Endodermal cell (in vitro differentiated cells): ENCODE results near the gene CADM1. TPM values are rescaled to one million over a fixed set of nuclear protein-coding genes. Genes with fewer than 3 reads are reported as not detected.

Experiments
- DNase-seq: peaks from one replicate; pipeline ENCODE4 v3.0.0-alpha.2; 2017
- H3K27ac ChIP-seq: 2 replicates; pipeline ENCODE4 v1.5.1; 2013; ENCODE audit warnings: mild to moderate bottlenecking, low read depth, low read length, moderate library complexity
- H3K27me3 ChIP-seq: 2 replicates; pipeline ENCODE4 v1.6.1; 2013; ENCODE audit warnings: mild to moderate bottlenecking, low read length, moderate library complexity; ENCODE audit not compliant: insufficient read depth, control insufficient read depth, poor library complexity, severe bottlenecking
- H3K36me3 ChIP-seq: 2 replicates; pipeline ENCODE4 v1.7.0; 2013; ENCODE audit warnings: mild to moderate bottlenecking, low read length, moderate library complexity; ENCODE audit not compliant: control insufficient read depth, insufficient read depth
- H3K4me1 ChIP-seq: one replicate; pipeline ENCODE4 v1.7.0; 2013; ENCODE audit warnings: low read length; ENCODE audit not compliant: control insufficient read depth, insufficient read depth
- H3K4me3 ChIP-seq: 2 replicates; pipeline ENCODE4 v1.5.1; 2013; ENCODE audit warnings: mild to moderate bottlenecking, low read length, moderate library complexity
- H3K9ac ChIP-seq: 2 replicates; pipeline ENCODE4 v1.6.1; 2013; ENCODE audit warnings: mild to moderate bottlenecking, low read length, moderate library complexity; ENCODE audit not compliant: poor library complexity, severe bottlenecking; ENCODE audit errors: extremely low read depth
- H3K9me3 ChIP-seq: 2 replicates; pipeline ENCODE4 v1.6.1; 2013; ENCODE audit warnings: mild to moderate bottlenecking, low read length, moderate library complexity; ENCODE audit not compliant: control insufficient read depth
- H3K27ac Mint-ChIP-seq: 2 replicates; pipeline ENCODE4 v1.8.0; 2020; ENCODE audit warnings: mixed read lengths
- H3K27me3 Mint-ChIP-seq: 2 replicates; pipeline ENCODE4 v1.8.0; 2021; ENCODE audit warnings: mild to moderate bottlenecking, mixed read lengths; ENCODE audit not compliant: insufficient read depth
- H3K36me3 Mint-ChIP-seq: 2 replicates; pipeline ENCODE4 v1.8.0; 2020; ENCODE audit warnings: low read depth, mixed read lengths
- H3K4me1 Mint-ChIP-seq: 2 replicates; pipeline ENCODE4 v1.8.0; 2020; ENCODE audit warnings: mixed read lengths
- H3K4me3 Mint-ChIP-seq: 2 replicates; pipeline ENCODE4 v1.8.0; 2020; ENCODE audit warnings: mild to moderate bottlenecking, moderate library complexity, mixed read lengths
- H3K9me3 Mint-ChIP-seq: 2 replicates; pipeline ENCODE4 v1.8.0; 2020; ENCODE audit warnings: mild to moderate bottlenecking, mixed read lengths
- WGBS, 2 experiments: methylation state at CpG; one replicate each; pipeline versions ENCODE4 v1.1.5 to v1.1.7; 2013; ENCODE audit warnings: missing lambda C conversion rate in 2 of 2, mixed read lengths in 1 of 2; ENCODE audit not compliant: insufficient coverage in 1 of 2, insufficient read length in 1 of 2; 5-methylcytosine and 5-hydroxymethylcytosine counted together
- total RNA-seq, 2 donors: library from RNA; stranded (reverse); fragmentation: NEBNext Ultra II Directional in 1 of 2; extraction: Animal tissue kit (Norgen Biotek cat#: 25700) in 1 of 2; gene quantifications; 2 replicates in 1 of 2; 3 replicates in 1 of 2; pipeline ENCODE4 v1.2.1, GENCODE V29; 2021
- TF ChIP-seq, protein P1 (sequence below): fragments of 200-600 bp; sonication (generic); conservative IDR thresholded peaks from 2 replicates; pipeline ENCODE4 v1.5.0; 2021; ENCODE audit warnings: antibody characterized with exemption, mild to moderate bottlenecking

CADM1 gene
- total RNA-seq, 2 donors from 2014 or later = 76.3 to 88.2 TPM

- H3K4me1 ChIP-seq = no peaks in the 10 kb centered on the region
- TF ChIP-seq, protein P1, sequence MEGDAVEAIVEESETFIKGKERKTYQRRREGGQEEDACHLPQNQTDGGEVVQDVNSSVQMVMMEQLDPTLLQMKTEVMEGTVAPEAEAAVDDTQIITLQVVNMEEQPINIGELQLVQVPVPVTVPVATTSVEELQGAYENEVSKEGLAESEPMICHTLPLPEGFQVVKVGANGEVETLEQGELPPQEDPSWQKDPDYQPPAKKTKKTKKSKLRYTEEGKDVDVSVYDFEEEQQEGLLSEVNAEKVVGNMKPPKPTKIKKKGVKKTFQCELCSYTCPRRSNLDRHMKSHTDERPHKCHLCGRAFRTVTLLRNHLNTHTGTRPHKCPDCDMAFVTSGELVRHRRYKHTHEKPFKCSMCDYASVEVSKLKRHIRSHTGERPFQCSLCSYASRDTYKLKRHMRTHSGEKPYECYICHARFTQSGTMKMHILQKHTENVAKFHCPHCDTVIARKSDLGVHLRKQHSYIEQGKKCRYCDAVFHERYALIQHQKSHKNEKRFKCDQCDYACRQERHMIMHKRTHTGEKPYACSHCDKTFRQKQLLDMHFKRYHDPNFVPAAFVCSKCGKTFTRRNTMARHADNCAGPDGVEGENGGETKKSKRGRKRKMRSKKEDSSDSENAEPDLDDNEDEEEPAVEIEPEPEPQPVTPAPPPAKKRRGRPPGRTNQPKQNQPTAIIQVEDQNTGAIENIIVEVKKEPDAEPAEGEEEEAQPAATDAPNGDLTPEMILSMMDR = no peak
- no peak overlapping the region for H3K4me3 Mint-ChIP-seq
Observed at GRCh38 chr11:115148101-115148500, 356.1 kb downstream of the CADM1 start.

GRCh38 chr11:115147243-115147807, 356.9 kb downstream of the CADM1 start:
- H3K9ac ChIP-seq = no peak overlapping the region
- 100% methylated on average over 5 to 7 of the region's 7 CpGs for WGBS, 2 experiments
- no peak overlapping the region for H3K27ac ChIP-seq
- Mint-ChIP-seq H3K27ac (no peak overlapping the region), H3K27me3 (no peaks in the 10 kb centered on the region), H3K9me3 (no peaks in the 10 kb centered on the region), H3K4me3 (no peak overlapping the region), H3K4me1 (no peaks in the 10 kb centered on the region), H3K36me3 (no peaks in the 10 kb centered on the region)
- no peak overlapping the region for H3K4me3 ChIP-seq
- TF ChIP-seq, protein P1 = no peak
- no peaks in the 10 kb centered on the region for H3K36me3 ChIP-seq
- H3K4me1 ChIP-seq = no peaks in the 10 kb centered on the region
- no peaks in the 10 kb centered on the region for H3K27me3 ChIP-seq
- DNase-seq = no peak
- no peaks in the 10 kb centered on the region for H3K9me3 ChIP-seq

More at GRCh38 chr11:115148101-115148500, 356.1 kb downstream of the CADM1 start:
- H3K4me1 Mint-ChIP-seq = no peaks in the 10 kb centered on the region
- Histone ChIP-seq H3K27me3 (no peaks in the 10 kb centered on the region), H3K9ac (no peak overlapping the region), H3K9me3 (no peaks in the 10 kb centered on the region), H3K36me3 (no peaks in the 10 kb centered on the region), H3K4me3 (no peak overlapping the region), H3K27ac (no peak overlapping the region)
- no peaks in the 10 kb centered on the region for H3K36me3 Mint-ChIP-seq
- 95% methylated on average over 4 of the region's 4 CpGs; no CpG with 5 or more reads in 1 of the 2 experiments for WGBS, 2 experiments
- H3K9me3 Mint-ChIP-seq = no peaks in the 10 kb centered on the region
- DNase-seq = no peak
- no peaks in the 10 kb centered on the region for H3K27me3 Mint-ChIP-seq
- H3K27ac Mint-ChIP-seq = no peak overlapping the region

DNA sequence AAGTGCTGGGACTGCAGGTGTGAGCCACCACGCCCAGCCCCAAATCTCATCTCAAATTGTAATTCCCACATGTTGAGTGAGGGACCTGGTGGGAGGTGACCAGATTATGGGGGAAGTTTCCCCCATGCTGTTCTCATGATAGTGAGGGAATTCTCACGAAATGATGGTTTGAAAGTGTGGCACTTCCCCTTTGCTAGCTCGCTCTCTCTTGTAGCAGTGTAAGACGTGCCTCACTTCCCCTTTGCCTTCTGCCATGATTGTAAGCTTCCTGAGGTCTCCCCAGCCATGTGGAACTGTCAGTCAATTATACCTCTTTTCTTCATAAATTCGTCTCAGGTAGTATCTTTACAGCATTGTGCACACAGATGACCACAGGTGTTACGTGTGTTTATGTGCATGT, 357.8 kb downstream of the CADM1 start:
- Histone ChIP-seq H3K27me3 (no peaks in the 10 kb centered on the region), H3K4me1 (no peaks in the 10 kb centered on the region), H3K36me3 (no peaks in the 10 kb centered on the region), H3K4me3 (no peak overlapping the region), H3K9ac (no peak overlapping the region), H3K9me3 (no peaks in the 10 kb centered on the region), H3K27ac (no peak overlapping the region)
- DNase-seq = no peak
- Mint-ChIP-seq H3K4me3 (no peak overlapping the region), H3K9me3 (no peaks in the 10 kb centered on the region), H3K4me1 (peaks cover 1% of the 10 kb centered on the region), H3K27me3 (no peaks in the 10 kb centered on the region), H3K36me3 (no peaks in the 10 kb centered on the region), H3K27ac (no peak overlapping the region)
- 94 to 100% methylated on average over 6 of the region's 6 CpGs for WGBS, 2 experiments
- TF ChIP-seq, protein P1 = no peak
